Karpas-422 (cell line): ENCODE data around the gene SSBP3. TPM values are rescaled to one million over a fixed set of nuclear protein-coding genes. Genes with fewer than 3 reads are reported as not detected.

ENCODE experiments used
- DNase-seq: peaks from one replicate; pipeline ENCODE4 v3.0.0-alpha.2; 2015
- H2AFZ ChIP-seq: fragments of 200-600 bp; sonication (generic); 2 replicates; pipeline ENCODE4 v1.6.1; 2014; ENCODE audit warnings: antibody characterized with exemption, low read length, mixed read lengths
- H3K27ac ChIP-seq: fragments of 200-600 bp; sonication (generic); 2 replicates; pipeline ENCODE4 v1.5.1; 2014; ENCODE audit warnings: mild to moderate bottlenecking, low read length, moderate library complexity
- H3K27me3 ChIP-seq: fragments of 200-600 bp; sonication (generic); 2 replicates; pipeline ENCODE4 v1.6.1; 2014; ENCODE audit warnings: low read length, mixed read lengths
- H3K36me3 ChIP-seq: fragments of 200-600 bp; sonication (generic); 2 replicates; pipeline ENCODE4 v1.6.1; 2014; ENCODE audit warnings: low read length, mixed read lengths; ENCODE audit not compliant: insufficient read depth
- H3K4me1 ChIP-seq: fragments of 200-600 bp; sonication (generic); 2 replicates; pipeline ENCODE4 v1.6.1; 2014; ENCODE audit warnings: mild to moderate bottlenecking, low read length, mixed read lengths
- H3K4me2 ChIP-seq: fragments of 200-600 bp; sonication (generic); 2 replicates; pipeline ENCODE4 v1.6.1; 2014; ENCODE audit warnings: low read length, low read depth, mild to moderate bottlenecking; ENCODE audit not compliant: poor library complexity, severe bottlenecking
- H3K4me3 ChIP-seq: fragments of 200-600 bp; sonication (generic); 2 replicates; pipeline ENCODE4 v1.5.1; 2014; ENCODE audit warnings: mild to moderate bottlenecking, antibody characterized with exemption, low read length, mixed read lengths
- H3K79me2 ChIP-seq: fragments of 200-600 bp; sonication (generic); 2 replicates; pipeline ENCODE4 v1.6.1; 2014; ENCODE audit warnings: mild to moderate bottlenecking, low read length, mixed read lengths
- H3K9ac ChIP-seq: fragments of 200-600 bp; sonication (generic); 2 replicates; pipeline ENCODE4 v1.6.0; 2014; ENCODE audit warnings: low read length
- H3K9me2 ChIP-seq: fragments of 200-600 bp; sonication (generic), shearing (Covaris generic); replicated peaks from 2 replicates; pipeline ENCODE4 v1.6.0; 2014; ENCODE audit warnings: mild to moderate bottlenecking, low read length, moderate library complexity; ENCODE audit not compliant: insufficient read depth
- H3K9me3 ChIP-seq: fragments of 300-700, 200-600 bp; sonication (generic); 2 replicates; pipeline ENCODE4 v1.6.1; 2014; ENCODE audit warnings: low read length, mixed read lengths
- H4K20me1 ChIP-seq: fragments of 200-600 bp; sonication (generic); 2 replicates; pipeline ENCODE4 v1.6.1; 2014; ENCODE audit warnings: mild to moderate bottlenecking, antibody characterized with exemption, low read length, low read depth; ENCODE audit not compliant: insufficient read depth
- total RNA-seq: library from RNA; depleted of rRNA; stranded (reverse); fragments of >200 nt; shearing (Covaris generic); gene quantifications from 2 replicates; pipeline ENCODE4 v1.2.3, GENCODE V29; 2014; ENCODE audit warnings: low replicate concordance

Gene SSBP3
- total RNA-seq, 1 experiment from 2014 or later = 4.7 TPM

DNA sequence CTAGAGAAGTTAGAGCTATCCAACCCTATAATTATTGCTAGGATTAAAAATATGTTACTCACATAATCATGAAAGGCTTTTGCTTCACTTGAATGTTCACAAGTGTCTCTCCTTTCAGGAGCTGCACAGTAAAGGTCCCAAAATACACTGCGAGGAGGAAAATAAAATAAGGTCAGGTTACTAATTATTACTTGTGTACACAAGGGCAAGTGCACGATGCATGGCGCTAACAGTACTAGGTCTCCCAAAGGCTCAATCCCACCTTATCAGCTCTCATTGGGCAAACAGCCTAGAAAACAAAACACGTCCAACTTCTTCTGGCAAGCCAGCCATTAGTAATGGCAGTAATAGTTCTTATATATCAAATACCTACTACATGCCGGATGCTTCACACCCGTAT, 4.4 kb downstream of the SSBP3 start:
- Histone ChIP-seq H3K4me3 (no peak overlapping the region), H2AFZ (no peak overlapping the region), H4K20me1 (no peaks in the 10 kb centered on the region), H3K9me2 (no peaks in the 10 kb centered on the region; the same call in 1 of the 2 replicates), H3K4me1 (peaks cover 4% of the 10 kb centered on the region; the same call in 1 of the 2 replicates), H3K9ac (no peak overlapping the region), H3K36me3 (no peaks in the 10 kb centered on the region), H3K79me2 (no peaks in the 10 kb centered on the region), H3K27me3 (no peaks in the 10 kb centered on the region), H3K4me2 (no peak overlapping the region), H3K27ac (no peak overlapping the region), H3K9me3 (no peaks in the 10 kb centered on the region)
- DNase-seq = no peak

DNA sequence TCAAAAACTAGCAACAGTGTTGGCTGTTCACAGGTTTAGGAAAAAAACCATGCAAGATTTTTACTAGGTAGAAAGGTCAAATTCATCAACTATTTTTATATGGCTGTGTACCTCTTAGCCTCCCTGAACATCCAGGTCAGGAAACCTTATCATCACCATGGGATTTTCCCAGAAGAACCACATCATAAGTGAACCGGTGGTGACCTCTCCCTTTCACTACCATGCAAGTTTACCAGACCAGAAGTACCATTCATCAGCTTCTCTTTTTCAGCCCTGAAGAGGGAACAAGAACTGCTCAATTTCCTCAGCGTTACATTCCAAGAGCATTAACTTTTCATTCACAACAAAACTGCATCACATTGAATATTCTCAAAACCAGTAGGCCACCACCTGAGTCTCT, 5.9 kb downstream of the SSBP3 start:
- Histone ChIP-seq H3K9me2 (no peaks in the 10 kb centered on the region; the same call in 1 of the 2 replicates), H4K20me1 (no peaks in the 10 kb centered on the region), H3K4me3 (no peak overlapping the region), H3K27me3 (no peaks in the 10 kb centered on the region), H3K79me2 (no peaks in the 10 kb centered on the region), H3K27ac (no peak overlapping the region), H3K36me3 (no peaks in the 10 kb centered on the region), H3K9ac (no peak overlapping the region), H3K4me1 (peaks cover 3% of the 10 kb centered on the region; the same call in 1 of the 2 replicates), H2AFZ (no peak overlapping the region), H3K9me3 (no peaks in the 10 kb centered on the region), H3K4me2 (no peak overlapping the region)
- no peak for DNase-seq

GRCh38 chr1:54399765-54400164, 6.4 kb downstream of the SSBP3 start:
- H3K9me2 ChIP-seq = no peaks in the 10 kb centered on the region; the same call in 1 of the 2 replicates
- DNase-seq = no peak
- no peak overlapping the region for H3K27ac ChIP-seq
- H3K9me3 ChIP-seq = no peaks in the 10 kb centered on the region
- H3K79me2 ChIP-seq = no peaks in the 10 kb centered on the region
- H2AFZ ChIP-seq = no peak overlapping the region
- H3K4me3 ChIP-seq = no peak overlapping the region
- no peaks in the 10 kb centered on the region for H3K4me1 ChIP-seq
- no peaks in the 10 kb centered on the region for H3K27me3 ChIP-seq
- no peaks in the 10 kb centered on the region for H4K20me1 ChIP-seq
- no peak overlapping the region for H3K4me2 ChIP-seq
- no peaks in the 10 kb centered on the region for H3K36me3 ChIP-seq
- no peak overlapping the region for H3K9ac ChIP-seq

GRCh38 chr1:54398963-54399528, 7.1 kb downstream of the SSBP3 start:
- Histone ChIP-seq H3K4me3 (no peak overlapping the region), H3K9me3 (no peaks in the 10 kb centered on the region), H3K9ac (no peak overlapping the region), H3K27me3 (no peaks in the 10 kb centered on the region), H3K4me2 (no peak overlapping the region), H3K79me2 (no peaks in the 10 kb centered on the region), H3K27ac (no peak overlapping the region), H3K36me3 (no peaks in the 10 kb centered on the region), H3K4me1 (no peaks in the 10 kb centered on the region), H4K20me1 (no peaks in the 10 kb centered on the region), H2AFZ (no peak overlapping the region), H3K9me2 (no peaks in the 10 kb centered on the region; the same call in 1 of the 2 replicates)
- DNase-seq = no peak

DNA sequence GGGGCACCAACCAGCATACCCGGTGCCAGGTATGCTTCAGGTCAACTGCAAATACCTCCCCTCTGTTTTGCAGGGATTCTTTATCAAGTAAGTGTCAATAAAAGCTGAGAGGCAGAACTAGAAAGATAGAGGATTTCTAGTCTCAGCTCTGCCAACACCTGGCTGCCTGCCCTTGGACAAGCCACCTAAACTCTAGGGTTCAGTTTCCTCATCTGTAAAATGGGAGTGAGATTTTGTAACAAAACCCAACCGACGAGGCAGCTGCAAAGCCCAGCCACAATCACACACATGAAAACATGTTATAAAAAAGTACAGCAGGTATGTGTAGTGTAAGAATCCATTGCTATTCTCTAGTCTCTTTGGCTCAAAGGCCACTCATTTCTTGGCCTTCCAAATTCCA, 8.2 kb downstream of the SSBP3 start:
- Histone ChIP-seq H3K79me2 (no peaks in the 10 kb centered on the region), H3K4me3 (no peak overlapping the region), H3K9me3 (no peaks in the 10 kb centered on the region), H3K4me1 (no peaks in the 10 kb centered on the region), H3K36me3 (no peaks in the 10 kb centered on the region), H3K9ac (no peak overlapping the region), H3K9me2 (no peaks in the 10 kb centered on the region; the same call in 1 of the 2 replicates), H3K27me3 (no peaks in the 10 kb centered on the region), H3K27ac (no peak overlapping the region), H2AFZ (no peak overlapping the region), H3K4me2 (no peak overlapping the region), H4K20me1 (no peaks in the 10 kb centered on the region)
- no peak for DNase-seq

- Histone ChIP-seq H4K20me1 (no peaks in the 10 kb centered on the region), H3K27ac (no peak overlapping the region), H3K79me2 (no peaks in the 10 kb centered on the region), H3K27me3 (no peaks in the 10 kb centered on the region), H3K4me2 (no peak overlapping the region), H3K36me3 (no peaks in the 10 kb centered on the region), H3K9me3 (no peaks in the 10 kb centered on the region), H3K4me3 (no peak overlapping the region), H3K9ac (no peak overlapping the region), H2AFZ (no peak overlapping the region), H3K9me2 (no peaks in the 10 kb centered on the region; the same call in 1 of the 2 replicates), H3K4me1 (no peaks in the 10 kb centered on the region)
- DNase-seq = no peak
Measured at GRCh38 chr1:54397090-54397591, 9.1 kb downstream of the SSBP3 start.

GRCh38 chr1:54396261-54396933, 9.8 kb downstream of the SSBP3 start:
- H3K4me1 ChIP-seq = no peaks in the 10 kb centered on the region
- H3K9me3 ChIP-seq = no peaks in the 10 kb centered on the region
- H3K9ac ChIP-seq = no peak overlapping the region
- no peak for DNase-seq
- no peak overlapping the region for H3K27ac ChIP-seq
- H3K4me2 ChIP-seq = no peak overlapping the region
- H2AFZ ChIP-seq = no peak overlapping the region
- no peak overlapping the region for H3K4me3 ChIP-seq
- no peaks in the 10 kb centered on the region for H3K79me2 ChIP-seq
- H3K36me3 ChIP-seq = no peaks in the 10 kb centered on the region
- H4K20me1 ChIP-seq = no peaks in the 10 kb centered on the region
- no peaks in the 10 kb centered on the region for H3K27me3 ChIP-seq
- H3K9me2 ChIP-seq = no peaks in the 10 kb centered on the region; the same call in 1 of the 2 replicates

- Histone ChIP-seq H3K9me3 (no peaks in the 10 kb centered on the region), H3K36me3 (no peaks in the 10 kb centered on the region), H3K9me2 (no peaks in the 10 kb centered on the region; the same call in 1 of the 2 replicates), H3K79me2 (no peaks in the 10 kb centered on the region), H3K27me3 (no peaks in the 10 kb centered on the region), H3K9ac (no peak overlapping the region), H3K4me1 (no peaks in the 10 kb centered on the region), H3K27ac (no peak overlapping the region), H3K4me3 (no peak overlapping the region), H2AFZ (no peak overlapping the region), H3K4me2 (no peak overlapping the region), H4K20me1 (no peaks in the 10 kb centered on the region)
- no peak for DNase-seq
Measured at GRCh38 chr1:54395281-54395934, 10.8 kb downstream of the SSBP3 start.
